DND-41 (cell line): ENCODE results near the gene CCDC120.
A peak's percentile ranks its signal among the peaks of the same experiment; 100 is the strongest.

Experiments used
- ATAC-seq: fragments of 200-7000 bp; cut with Tn5 transposase; 3 replicates; pipeline ENCODE4 v1.9.1; 2021; ENCODE audit warnings: low read depth; ENCODE audit not compliant: insufficient read depth
- DNase-seq: peaks from one replicate; pipeline ENCODE4 v3.0.0-alpha.2; 2020
- H2AFZ ChIP-seq: 2 replicates; pipeline ENCODE4 v1.6.0; 2012; ENCODE audit warnings: low read depth, low read length
- H3K27ac ChIP-seq: 2 replicates; pipeline ENCODE4 v1.5.1; 2012; ENCODE audit warnings: low read length, inconsistent platforms
- H3K27me3 ChIP-seq: fragments of 200-600 bp; sonication (generic); 2 replicates; pipeline ENCODE4 v1.6.0; 2012; ENCODE audit warnings: low read length, mild to moderate bottlenecking, inconsistent platforms; ENCODE audit not compliant: insufficient read depth, poor library complexity
- H3K36me3 ChIP-seq: 2 replicates; pipeline ENCODE4 v1.5.1; 2012; ENCODE audit warnings: low read length, inconsistent platforms; ENCODE audit not compliant: insufficient read depth
- H3K4me1 ChIP-seq: 2 replicates; pipeline ENCODE4 v1.5.1; 2012; ENCODE audit warnings: mild to moderate bottlenecking, low read length; ENCODE audit not compliant: insufficient read depth
- H3K4me2 ChIP-seq: 2 replicates; pipeline ENCODE4 v1.6.0; 2012; ENCODE audit warnings: mild to moderate bottlenecking, moderate library complexity, low read length, inconsistent platforms; ENCODE audit not compliant: insufficient read depth
- H3K4me3 ChIP-seq, 2 experiments: fragments of 200-600 bp in 1 of 2; shearing (Covaris generic) in 1 of 2; 2 replicates each; pipeline ENCODE4 v1.5.1; 2012 to 2016; ENCODE audit warnings: inconsistent platforms in 2 of 2, low read length in 2 of 2, mild to moderate bottlenecking in 2 of 2, low read depth in 1 of 2, moderate library complexity in 1 of 2
- H3K79me2 ChIP-seq: 2 replicates; pipeline ENCODE4 v1.6.0; 2012; ENCODE audit warnings: low read length, inconsistent platforms; ENCODE audit not compliant: insufficient read depth
- H3K9ac ChIP-seq: 2 replicates; pipeline ENCODE4 v1.6.0; 2012; ENCODE audit warnings: low read depth, mild to moderate bottlenecking, inconsistent platforms, low read length, moderate library complexity
- H3K9me3 ChIP-seq: 2 replicates; pipeline ENCODE4 v1.5.1; 2012; ENCODE audit warnings: low read length, moderate library complexity, mild to moderate bottlenecking, inconsistent platforms; ENCODE audit not compliant: insufficient read depth, severe bottlenecking
- H4K20me1 ChIP-seq: 2 replicates; pipeline ENCODE4 v1.6.0; 2012; ENCODE audit warnings: low read length; ENCODE audit not compliant: insufficient read depth
- CTCF ChIP-seq: IDR thresholded peaks from 2 replicates; pipeline ENCODE4 v1.5.1; 2012; ENCODE audit warnings: borderline replicate concordance, low read length, moderate library complexity, mild to moderate bottlenecking; ENCODE audit not compliant: poor library complexity, severe bottlenecking; ENCODE audit errors: extremely low read depth
- EZH2 ChIP-seq: IDR thresholded peaks from 3 replicates; pipeline ENCODE4 v1.6.1; 2012; ENCODE audit warnings: borderline replicate concordance, low read depth, mild to moderate bottlenecking, moderate library complexity, low read length, inconsistent platforms; ENCODE audit not compliant: severe bottlenecking

CCDC120 gene

GRCh38 chrX:49042581-49043219 is 16.1 kb upstream of the CCDC120 start:
- peak; percentile 1; the same call in 2 of the 3 replicates for ATAC-seq
- Histone ChIP-seq H3K27me3 (no peaks in the 10 kb centered on the region), H3K79me2 (peaks cover 19% of the 10 kb centered on the region), H3K36me3 (peaks cover 18% of the 10 kb centered on the region), H3K9me3 (no peaks in the 10 kb centered on the region), H3K4me2 (peak overlapping the region; percentile 88), H2AFZ (peak overlapping the region; percentile 60), H3K4me1 (peaks cover 48% of the 10 kb centered on the region), H4K20me1 (no peaks in the 10 kb centered on the region), H3K4me3 (peak overlapping the region; percentile 56 to 78), H3K9ac (peak overlapping the region; percentile 83), H3K27ac (peak overlapping the region; percentile 77)
- no peak for DNase-seq
- no peak for TF ChIP-seq CTCF

- peak within 1 kb of the TSS; percentile 83 for H3K9ac ChIP-seq
- no peaks in the 10 kb centered on the region for H3K27me3 ChIP-seq
- peaks cover 11% of the 10 kb centered on the region for H3K36me3 ChIP-seq
- H3K27ac ChIP-seq = peak within 1 kb of the TSS; percentile 77
- peak within 1 kb of the TSS; percentile 88 for H3K4me2 ChIP-seq
- peaks cover 48% of the 10 kb centered on the region for H3K4me1 ChIP-seq
- peak; percentile 70 for TF ChIP-seq CTCF
- no peak for TF ChIP-seq EZH2
- H3K79me2 ChIP-seq = peaks cover 19% of the 10 kb centered on the region
- DNase-seq (peak; percentile 98), ATAC-seq (peak; percentile 87)
- H3K4me3 ChIP-seq = peak within 1 kb of the TSS; percentile 56 to 78
- H4K20me1 ChIP-seq = no peaks in the 10 kb centered on the region
- H2AFZ ChIP-seq = peak within 1 kb of the TSS; percentile 65
- H3K9me3 ChIP-seq = no peaks in the 10 kb centered on the region
Measured at GRCh38 chrX:49043220-49043986, 15.4 kb upstream of the CCDC120 start, which contains the start of gene TFE3. Gene TFE3 (minus strand): TSS chrX:49043357. CDS start chrX:49043226, 131 bp downstream.

- TF ChIP-seq EZH2 = no peak
- TF ChIP-seq CTCF = no peak
- peak overlapping the region; percentile 43; the same call in 1 of the 2 replicates for H3K27ac ChIP-seq
- no peaks in the 10 kb centered on the region for H4K20me1 ChIP-seq
- DNase-seq (no peak), ATAC-seq (no peak)
- peak overlapping the region; percentile 62; the same call in 1 of the 2 replicates for H3K4me2 ChIP-seq
- H3K9me3 ChIP-seq = no peaks in the 10 kb centered on the region
- H3K4me3 ChIP-seq = peak overlapping the region in 1 of 2 experiments; percentile 46; a peak in 2 of 4 replicates
- H2AFZ ChIP-seq = peak overlapping the region; percentile 65
- peaks cover 18% of the 10 kb centered on the region for H3K79me2 ChIP-seq
- peaks cover 6% of the 10 kb centered on the region for H3K36me3 ChIP-seq
- no peaks in the 10 kb centered on the region for H3K27me3 ChIP-seq
- H3K4me1 ChIP-seq = peaks cover 44% of the 10 kb centered on the region
- H3K9ac ChIP-seq = peak overlapping the region; percentile 42
Measured at GRCh38 chrX:49043987-49044281, 14.9 kb upstream of the CCDC120 start.
